Breast epithelium (tissue), 4 donors: ENCODE results near the gene DCDC1. TPM values are rescaled to one million over a fixed set of nuclear protein-coding genes. Genes with fewer than 3 reads are reported as not detected.

Experiments
- DNase-seq, 2 donors: peaks; one replicate each; pipeline ENCODE4 v3.0.0-alpha.2; 2019; ENCODE audit warnings: low spot score in 2 of 2
- H3K27ac ChIP-seq, 2 donors: fragments of 200-600 bp; sonication (generic) in 1 of 2; one replicate each; pipeline ENCODE4 v1.5.1; 2016 to 2019; ENCODE audit warnings: mild to moderate bottlenecking in 1 of 2
- H3K27me3 ChIP-seq, 2 donors: fragments of 200-600 bp; sonication (generic) in 1 of 2; one replicate each; pipeline versions ENCODE4 v1.5.1 to v1.6.0; 2017 to 2019; ENCODE audit warnings: control low read depth in 1 of 2, mild to moderate bottlenecking in 1 of 2
- H3K36me3 ChIP-seq: fragments of 200-600 bp; one replicate; pipeline ENCODE4 v1.5.1; 2019
- H3K4me1 ChIP-seq, 2 donors: fragments of 200-600 bp; sonication (generic); one replicate each; pipeline ENCODE4 v1.5.1; 2016 to 2019; ENCODE audit warnings: control low read depth in 1 of 2
- H3K4me3 ChIP-seq, 3 donors: fragments of 200-600 bp; sonication (generic); 1 replicate in 2 of 3; 2 replicates in 1 of 3; pipeline ENCODE4 v1.5.1; 2016 to 2019; ENCODE audit warnings: mild to moderate bottlenecking in 3 of 3, moderate library complexity in 2 of 3
- H3K9me3 ChIP-seq, 2 donors: fragments of 200-600 bp; sonication (generic) in 1 of 2; one replicate each; pipeline ENCODE4 v1.5.1; 2016 to 2019; ENCODE audit warnings: control low read depth in 1 of 2
- POLR2A ChIP-seq: fragments of 450-650 bp; IDR thresholded peaks from one replicate; pipeline ENCODE4 v1.6.1; 2016; ENCODE audit warnings: antibody characterized with exemption, mild to moderate bottlenecking, moderate library complexity
- POLR2AphosphoS5 ChIP-seq, 3 donors: sonication (generic); formaldehyde crosslinking; IDR thresholded peaks; one replicate each; pipeline ENCODE4 v1.6.1; 2017; ENCODE audit warnings: antibody characterized with exemption in 3 of 3
- intact Hi-C: fragments of 100-400 bp; cut with DNase I; formaldehyde crosslinking; loops from one replicate; pipeline ENCODE4 v1.15.1; 2023; ENCODE audit warnings: low total_unique reads
- total RNA-seq, 3 donors: library from RNA; depleted of rRNA; stranded (reverse); fragments of >200 nt; gene quantifications; one replicate each; pipeline ENCODE4 v1.1.0, GENCODE V29; 2016
- TF ChIP-seq, protein P1 (sequence below), 3 donors: fragments of 450-650 bp; IDR thresholded peaks; one replicate each; pipeline ENCODE4 v1.5.1; 2016 to 2017; ENCODE audit warnings: antibody characterized with exemption in 3 of 3, mild to moderate bottlenecking in 3 of 3, moderate library complexity in 3 of 3

DCDC1 gene
- total RNA-seq, 3 donors from 2014 or later = 0.32 to 5.6 (median 3.8) TPM

GRCh38 chr11:31397239-31397834, 27.8 kb upstream of the DCDC1 start:
- Histone ChIP-seq H3K36me3 (no peaks in the 10 kb centered on the region), H3K9me3 (peaks cover 0 to 19% of the 10 kb centered on the region in 2 donors), H3K4me1 (no peaks in the 10 kb centered on the region), H3K4me3 (no peak overlapping the region), H3K27ac (no peak overlapping the region), H3K27me3 (no peaks in the 10 kb centered on the region)
- DNase-seq = no peak
- TF ChIP-seq POLR2AphosphoS5 (IDR thresholded peaks at IDR 0.05) (no peak), POLR2A (no peak)
- TF ChIP-seq, protein P1, sequence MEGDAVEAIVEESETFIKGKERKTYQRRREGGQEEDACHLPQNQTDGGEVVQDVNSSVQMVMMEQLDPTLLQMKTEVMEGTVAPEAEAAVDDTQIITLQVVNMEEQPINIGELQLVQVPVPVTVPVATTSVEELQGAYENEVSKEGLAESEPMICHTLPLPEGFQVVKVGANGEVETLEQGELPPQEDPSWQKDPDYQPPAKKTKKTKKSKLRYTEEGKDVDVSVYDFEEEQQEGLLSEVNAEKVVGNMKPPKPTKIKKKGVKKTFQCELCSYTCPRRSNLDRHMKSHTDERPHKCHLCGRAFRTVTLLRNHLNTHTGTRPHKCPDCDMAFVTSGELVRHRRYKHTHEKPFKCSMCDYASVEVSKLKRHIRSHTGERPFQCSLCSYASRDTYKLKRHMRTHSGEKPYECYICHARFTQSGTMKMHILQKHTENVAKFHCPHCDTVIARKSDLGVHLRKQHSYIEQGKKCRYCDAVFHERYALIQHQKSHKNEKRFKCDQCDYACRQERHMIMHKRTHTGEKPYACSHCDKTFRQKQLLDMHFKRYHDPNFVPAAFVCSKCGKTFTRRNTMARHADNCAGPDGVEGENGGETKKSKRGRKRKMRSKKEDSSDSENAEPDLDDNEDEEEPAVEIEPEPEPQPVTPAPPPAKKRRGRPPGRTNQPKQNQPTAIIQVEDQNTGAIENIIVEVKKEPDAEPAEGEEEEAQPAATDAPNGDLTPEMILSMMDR (IDR thresholded peaks at IDR 0.05) = peak in 1 of 3 donors; percentile 42
- intact Hi-C loops = no loop called here

DNA sequence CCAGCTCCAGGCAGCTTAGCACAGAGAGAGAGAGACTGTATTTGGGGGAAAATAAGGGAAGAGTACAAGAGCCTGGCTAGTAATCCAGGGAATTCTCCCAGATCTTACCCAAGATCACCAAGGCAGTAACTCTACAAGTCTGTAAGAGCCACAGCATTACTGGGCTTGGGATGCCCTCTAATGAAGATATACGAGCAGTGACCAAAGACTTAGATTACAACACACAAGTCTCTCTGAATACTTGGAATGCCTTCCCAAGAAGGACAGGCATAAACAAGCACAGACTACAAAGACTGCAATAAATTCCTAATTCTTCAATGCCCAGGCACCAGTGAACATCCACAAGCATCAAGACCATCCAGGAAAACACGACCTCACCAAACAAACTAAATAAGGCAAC, 17.8 kb upstream of the DCDC1 start:
- Histone ChIP-seq H3K9me3 (peaks cover 0 to 5% of the 10 kb centered on the region in 2 donors), H3K4me3 (no peak overlapping the region), H3K36me3 (no peaks in the 10 kb centered on the region), H3K27ac (no peak overlapping the region), H3K4me1 (no peaks in the 10 kb centered on the region), H3K27me3 (no peaks in the 10 kb centered on the region)
- no peak for DNase-seq
- TF ChIP-seq, protein P1 (IDR thresholded peaks at IDR 0.05) = no peak
- TF ChIP-seq POLR2AphosphoS5 (IDR thresholded peaks at IDR 0.05) (no peak), POLR2A (no peak)
- intact Hi-C loops = no loop called here

GRCh38 chr11:31383116-31383515, 13.6 kb upstream of the DCDC1 start:
- H3K27ac ChIP-seq = no peak overlapping the region
- H3K4me3 ChIP-seq = no peak overlapping the region
- H3K9me3 ChIP-seq = no peaks in the 10 kb centered on the region
- intact Hi-C loops = loop anchor here (5.0 kb wide), 1 partner anchor 1371 kb away; no protein-coding TSS in a partner anchor
- H3K36me3 ChIP-seq = no peaks in the 10 kb centered on the region
- TF ChIP-seq POLR2AphosphoS5 (IDR thresholded peaks at IDR 0.05) (no peak), POLR2A (no peak)
- TF ChIP-seq, protein P1 (IDR thresholded peaks at IDR 0.05) = no peak
- no peaks in the 10 kb centered on the region for H3K4me1 ChIP-seq
- H3K27me3 ChIP-seq = no peaks in the 10 kb centered on the region
- no peak for DNase-seq

GRCh38 chr11:31375879-31376278, 6.3 kb upstream of the DCDC1 start:
- DNase-seq = no peak
- Histone ChIP-seq H3K4me3 (no peak overlapping the region), H3K27me3 (no peaks in the 10 kb centered on the region), H3K36me3 (no peaks in the 10 kb centered on the region), H3K9me3 (no peaks in the 10 kb centered on the region), H3K27ac (no peak overlapping the region), H3K4me1 (no peaks in the 10 kb centered on the region)
- TF ChIP-seq POLR2A = no peak
- TF ChIP-seq, protein P1 (IDR thresholded peaks at IDR 0.05) = no peak
- TF ChIP-seq POLR2AphosphoS5 (IDR thresholded peaks at IDR 0.05) = no peak
- intact Hi-C loops = no loop called here

- Histone ChIP-seq H3K27ac (no peak overlapping the region), H3K27me3 (no peaks in the 10 kb centered on the region), H3K4me3 (no peak overlapping the region), H3K36me3 (no peaks in the 10 kb centered on the region), H3K4me1 (no peaks in the 10 kb centered on the region), H3K9me3 (no peaks in the 10 kb centered on the region)
- DNase-seq = no peak
- no peak for TF ChIP-seq POLR2AphosphoS5 (IDR thresholded peaks at IDR 0.05)
- TF ChIP-seq, protein P1 (IDR thresholded peaks at IDR 0.05) = no peak
- TF ChIP-seq POLR2A = no peak
- intact Hi-C loops = no loop called here
Observed at GRCh38 chr11:31366795-31367194, 2.7 kb downstream of the DCDC1 start.
